HCEC 1CT (cell line): ENCODE results near the gene UCHL5.
"Not testable (repeated sequence)": the region's sequence is repeated elsewhere in the genome, so short reads cannot be mapped to it uniquely, and the experiment has no call there.

ENCODE experiments used
- DNase-seq: peaks from one replicate; pipeline ENCODE4 v3.0.0-alpha.2; 2017

UCHL5 gene

DNA sequence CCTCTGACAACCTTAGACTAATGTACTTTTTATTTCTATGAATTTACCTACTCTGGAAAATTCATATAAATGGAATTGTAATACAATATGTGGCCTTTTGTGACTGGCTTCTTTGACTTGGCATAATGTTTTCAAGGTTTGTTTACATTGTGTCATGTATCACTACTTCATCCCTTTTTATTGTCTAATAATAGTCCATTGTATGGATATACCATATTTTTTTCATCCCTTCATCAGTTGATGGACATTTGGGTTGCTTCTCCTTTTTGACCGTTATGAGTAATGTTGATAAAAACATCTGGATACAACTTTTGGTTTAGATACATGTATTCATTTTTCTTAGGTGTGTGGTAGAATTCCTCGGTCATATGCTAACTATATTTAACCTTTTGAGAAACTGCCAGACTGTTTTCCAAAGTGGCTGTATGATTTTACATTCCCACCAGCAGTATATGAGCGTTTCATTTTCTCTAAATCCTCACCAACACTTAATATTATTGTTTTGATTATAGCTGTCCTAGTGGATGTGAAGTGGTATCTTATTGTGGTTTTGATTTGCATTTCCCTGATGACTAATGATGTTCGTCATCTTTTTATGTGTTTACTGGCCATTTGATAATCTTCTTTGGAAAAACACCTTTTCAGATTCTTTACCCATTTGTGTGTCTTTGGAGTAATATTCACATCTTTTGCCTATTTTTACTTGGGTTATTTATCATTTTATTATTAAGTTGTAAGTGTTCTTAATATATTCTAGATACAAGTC is 3.7 kb upstream of the UCHL5 start:
- DNase-seq = peak; percentile 6

DNA sequence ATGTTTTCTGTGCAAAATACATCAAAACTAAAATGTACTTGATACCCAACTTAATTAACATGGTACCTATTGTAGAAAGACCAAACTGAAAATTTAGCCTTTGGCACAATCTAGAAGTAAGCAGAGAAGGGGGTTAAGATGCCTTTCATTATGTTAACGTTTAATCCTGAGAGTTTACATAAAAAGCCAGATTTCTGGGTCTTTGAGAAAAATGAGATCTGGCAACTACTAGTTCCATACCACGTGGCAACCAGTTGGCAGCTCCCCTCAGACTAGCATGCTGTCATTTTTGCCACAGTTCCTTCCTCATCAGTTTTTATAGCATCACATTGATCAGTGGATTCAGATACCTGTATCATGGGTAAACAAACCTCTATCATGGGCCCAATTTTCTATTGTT is 1.8 kb upstream of the UCHL5 start:
- DNase-seq = peak; percentile 20

DNA sequence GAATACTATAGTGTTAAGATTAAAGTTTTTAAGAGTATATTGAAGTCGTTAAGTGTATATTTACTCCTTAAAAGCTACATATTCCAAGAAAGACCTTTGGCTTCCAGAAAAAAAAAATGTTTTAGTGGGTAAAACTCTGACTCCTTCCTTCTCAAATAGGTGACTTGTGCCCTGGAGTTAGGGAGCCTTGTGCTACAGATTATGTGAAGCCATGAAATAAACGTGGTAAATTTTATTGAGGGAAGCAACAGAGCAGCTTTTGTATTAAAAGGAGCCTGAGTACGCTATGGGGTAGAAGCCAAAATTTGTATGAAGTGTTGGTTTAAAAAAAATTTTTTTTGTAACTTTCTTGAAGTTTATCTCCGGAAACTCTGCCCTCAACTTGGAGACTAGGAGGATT is 1.2 kb upstream of the UCHL5 start:
- peak; percentile 15 for DNase-seq

DNA sequence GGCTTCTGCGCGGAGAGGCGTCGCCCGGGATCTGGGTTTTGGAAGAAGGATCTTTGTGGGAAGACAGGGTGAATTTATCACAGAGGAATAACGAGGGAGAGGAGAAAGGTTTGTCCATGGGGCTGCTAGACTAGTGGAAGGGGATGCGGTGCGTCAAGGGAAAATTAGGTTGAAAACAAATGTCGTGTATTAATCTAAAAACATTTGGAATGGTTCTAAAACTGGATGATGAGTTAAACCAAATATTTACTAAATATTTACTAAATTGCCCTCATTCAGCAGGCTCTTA is 899 bp upstream of the UCHL5 start:
- no peak for DNase-seq

DNA sequence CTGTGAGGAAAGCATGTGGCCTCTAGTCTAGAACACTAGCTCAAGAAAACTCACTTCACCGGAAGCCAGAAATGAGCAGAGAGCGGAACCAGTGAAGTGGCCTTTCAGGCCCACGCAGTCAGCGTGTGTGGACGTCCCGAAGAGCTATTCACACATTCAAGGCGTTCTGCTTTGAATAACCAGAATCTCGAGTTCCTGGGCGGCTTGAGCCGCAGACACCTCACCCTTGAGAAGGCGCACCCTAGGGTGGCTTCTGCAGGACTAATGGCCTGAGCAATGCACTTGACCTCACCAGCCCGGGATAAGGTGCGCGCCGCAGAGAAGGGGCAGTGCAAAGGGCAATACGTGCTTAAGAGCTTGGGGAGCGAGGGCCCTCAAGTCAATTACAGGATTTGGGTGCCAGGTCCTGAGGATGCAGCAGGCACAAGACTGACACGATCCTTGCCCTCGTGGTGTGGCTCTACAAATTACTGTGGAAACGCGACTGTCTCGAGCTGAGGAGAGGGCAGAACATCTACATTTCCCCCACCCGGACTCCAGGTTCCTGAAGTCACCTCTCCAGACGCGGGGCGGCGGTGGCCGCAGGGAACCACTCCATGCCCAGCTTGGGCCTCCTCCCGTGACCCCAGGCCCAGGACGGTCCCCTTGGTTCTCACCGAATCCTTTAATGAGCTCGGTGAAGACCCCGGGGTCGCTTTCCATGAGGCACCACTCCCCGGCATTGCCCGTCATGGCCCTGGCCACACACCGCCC is 455 bp downstream of the UCHL5 start:
- peak; percentile 38 for DNase-seq

- no peak for DNase-seq
These were observed 4.9 kb downstream of the UCHL5 start for GRCh38 chr1:193054169-193054675.

DNA sequence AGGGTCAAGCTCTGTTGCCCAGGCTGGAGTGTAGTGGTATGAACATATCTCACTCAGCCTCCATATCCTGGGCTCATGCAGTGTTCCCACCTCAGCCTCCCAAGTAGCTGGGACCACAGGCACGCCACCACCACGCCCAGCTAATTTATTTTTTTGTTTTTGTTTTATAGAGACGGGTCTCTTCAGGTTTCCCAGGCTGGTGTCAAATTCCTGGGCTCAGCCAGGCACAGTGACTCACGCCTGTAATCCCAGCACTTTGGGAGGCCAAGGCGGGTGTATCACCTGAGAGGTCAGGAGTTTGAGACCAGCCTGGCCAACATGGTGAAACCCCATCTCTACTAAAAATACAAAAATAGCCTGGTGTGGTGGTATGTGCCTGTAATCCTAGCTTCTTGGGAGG is 10.2 kb downstream of the UCHL5 start:
- DNase-seq = not testable (repeated sequence)

DNA sequence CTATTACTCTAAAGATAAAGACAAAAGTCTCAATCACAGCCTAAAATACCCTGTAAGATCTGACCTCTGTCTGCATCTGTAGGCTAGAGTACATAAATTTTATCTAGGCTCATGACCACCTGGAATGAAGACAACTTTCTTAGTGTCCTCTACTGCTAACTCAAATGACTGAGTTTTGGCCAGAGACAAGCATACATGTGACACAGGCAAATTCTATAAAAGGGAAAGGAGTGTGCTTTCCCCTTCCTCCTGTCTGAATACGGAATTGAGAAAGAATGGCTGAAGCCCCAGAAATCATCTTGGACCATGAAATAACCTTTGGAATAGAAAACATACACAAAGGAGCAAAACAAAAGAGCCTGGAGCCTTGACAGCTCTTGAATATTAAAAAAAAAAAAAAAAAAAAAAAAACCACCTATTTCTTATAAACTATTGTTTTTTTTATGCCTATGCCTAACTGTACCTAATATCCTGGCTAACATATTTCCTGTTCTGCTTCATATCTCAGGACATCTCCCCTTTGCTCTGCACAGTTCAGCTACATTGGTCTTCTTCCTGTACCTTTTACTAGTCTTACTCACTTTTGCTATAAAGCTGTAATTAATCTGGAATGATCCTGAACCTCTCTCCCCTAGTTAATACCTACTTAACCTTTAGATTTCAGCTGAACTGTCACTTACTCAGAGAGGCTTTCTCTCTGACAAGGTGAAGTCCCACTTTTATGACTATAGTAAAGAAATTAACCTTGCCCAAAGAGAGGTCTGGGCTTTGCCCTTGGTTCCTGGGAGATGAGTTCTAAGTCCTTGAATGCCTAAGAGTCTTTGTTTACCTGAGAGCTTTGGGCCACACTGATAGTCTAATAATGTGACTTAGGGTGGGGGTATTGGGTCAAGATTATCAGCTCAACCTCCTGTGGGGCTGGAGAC is 16.1 kb downstream of the UCHL5 start:
- no peak for DNase-seq

DNA sequence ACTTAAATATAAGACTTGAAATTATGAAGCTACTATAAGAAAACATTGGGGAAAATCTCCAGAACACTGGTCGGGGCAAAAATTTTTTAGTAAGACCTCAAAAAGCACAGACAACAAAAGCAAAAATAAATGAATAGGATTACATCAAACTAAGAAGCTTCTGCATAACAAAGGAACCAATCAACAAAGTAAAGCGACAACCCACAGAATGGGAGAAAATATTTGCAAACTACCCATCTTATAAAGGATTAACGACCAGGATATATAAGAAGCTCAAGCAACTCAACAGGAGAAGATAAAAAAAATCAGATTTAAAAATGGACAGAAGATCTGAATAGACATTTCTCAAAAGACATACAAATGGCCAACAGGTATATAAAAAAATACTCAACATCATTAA is 19.1 kb downstream of the UCHL5 start:
- no peak for DNase-seq

GRCh38 chr1:193036337-193037047 is 22.7 kb downstream of the UCHL5 start:
- no peak for DNase-seq

DNA sequence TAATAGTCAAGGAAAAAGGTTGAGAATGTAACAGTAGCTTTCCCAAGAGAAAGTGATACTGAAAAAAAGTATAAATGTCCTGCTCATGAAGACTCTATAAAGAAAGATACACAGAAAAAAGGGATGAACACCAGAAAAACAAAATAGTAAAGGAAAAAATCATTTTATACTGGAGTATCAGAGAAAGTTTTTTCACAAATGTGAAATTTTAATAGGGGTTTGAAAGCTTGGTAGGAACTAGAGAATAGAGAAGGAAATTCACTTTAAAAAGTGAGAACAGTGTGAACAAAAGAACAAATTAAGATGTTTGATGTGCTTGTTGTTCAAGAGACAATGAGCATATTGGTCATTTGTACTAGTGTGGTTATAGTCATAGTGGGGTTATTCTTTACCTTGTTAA is 25.6 kb downstream of the UCHL5 start:
- DNase-seq = no peak

GRCh38 chr1:193032643-193033427 is 26.3 kb downstream of the UCHL5 start:
- not testable (repeated sequence) for DNase-seq

DNA sequence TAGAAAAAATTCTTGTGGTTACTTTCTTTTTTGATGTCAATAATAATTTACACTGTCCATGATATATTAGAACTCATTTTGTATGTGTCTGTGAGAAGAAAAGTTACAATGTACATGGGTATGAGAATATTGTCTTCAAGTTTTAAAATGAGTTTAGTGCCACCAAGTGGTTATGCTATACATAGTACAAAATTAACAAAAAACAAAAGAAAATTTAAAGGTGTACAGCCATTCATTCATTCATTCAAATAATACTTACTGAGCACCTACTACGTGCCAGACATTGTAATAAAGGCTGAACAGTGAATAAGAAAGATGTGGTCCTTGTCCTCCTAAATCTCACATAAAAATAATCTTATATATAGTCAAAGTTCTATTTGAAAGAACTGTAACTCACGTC is 27.7 kb downstream of the UCHL5 start:
- DNase-seq = peak; percentile 37

- no peak for DNase-seq
These were observed 28.9 kb downstream of the UCHL5 start for GRCh38 chr1:193030280-193030679.

GRCh38 chr1:193025218-193025617 is 33.9 kb downstream of the UCHL5 start:
- no peak for DNase-seq

DNA sequence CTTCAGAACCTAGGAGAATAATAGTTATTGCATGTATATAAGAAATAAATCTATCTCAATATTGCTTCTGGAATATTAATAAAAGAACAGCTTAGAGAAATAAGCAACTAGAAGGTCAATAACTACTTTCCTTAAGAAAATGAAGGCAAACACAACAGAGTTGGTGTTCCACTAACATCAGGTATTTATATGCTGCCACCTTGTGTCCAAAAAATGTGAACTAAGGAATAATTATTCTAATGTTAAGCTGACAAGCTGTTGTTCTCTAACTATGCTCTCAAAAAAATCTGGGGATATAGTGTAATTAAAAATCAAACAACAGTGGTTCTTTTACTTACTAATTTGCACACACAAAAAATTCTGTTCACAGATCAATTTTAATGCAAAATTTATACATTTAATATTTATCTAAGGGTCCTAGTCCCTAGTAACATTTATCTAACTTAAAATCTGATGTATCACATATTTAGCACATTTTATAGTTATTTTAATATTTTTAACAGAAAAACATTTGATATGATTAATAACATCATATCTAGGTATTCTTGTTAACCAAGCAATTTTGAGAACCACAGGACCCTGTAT is 39.6 kb downstream of the UCHL5 start:
- peak; percentile 53 for DNase-seq

DNA sequence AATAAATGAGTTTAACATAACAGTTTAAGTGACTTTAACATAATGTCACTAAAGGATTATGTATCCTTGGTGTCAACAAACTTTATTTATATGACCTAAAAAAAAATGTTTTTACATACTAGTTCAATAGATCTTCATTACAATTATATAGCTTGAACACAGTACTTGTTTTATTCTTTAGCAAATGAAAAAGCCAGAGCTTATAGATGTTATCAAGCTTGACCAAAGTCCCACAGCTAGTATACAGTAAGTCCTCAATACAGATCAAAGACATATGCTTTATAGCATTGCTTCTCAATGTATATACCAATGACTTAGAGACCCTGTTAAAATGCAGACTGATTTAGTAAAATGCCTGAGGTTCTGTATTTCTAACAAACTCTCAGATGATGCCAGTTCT is 42.4 kb downstream of the UCHL5 start:
- no peak for DNase-seq

- peak; percentile 37 for DNase-seq
These were observed 44.8 kb downstream of the UCHL5 start for GRCh38 chr1:193014400-193014799.

DNA sequence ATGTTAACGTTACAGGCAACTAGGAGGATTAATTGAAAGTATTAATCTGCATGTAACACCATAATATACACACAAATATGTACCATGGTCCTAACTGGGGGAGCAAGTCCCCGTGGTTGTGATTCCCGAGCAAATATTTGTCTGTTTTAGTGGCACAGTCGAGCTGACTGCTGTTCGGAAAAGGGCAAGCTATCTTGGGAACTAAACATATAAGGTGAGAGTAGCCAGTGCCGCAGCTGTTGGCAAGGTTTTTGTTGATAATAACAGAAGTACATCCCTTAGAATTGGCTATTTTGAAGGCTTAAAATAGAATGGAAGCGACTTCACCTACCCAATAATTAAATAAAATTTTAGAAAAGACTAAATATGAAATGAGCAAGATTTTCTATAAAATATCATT is 45.5 kb downstream of the UCHL5 start:
- no peak for DNase-seq

DNA sequence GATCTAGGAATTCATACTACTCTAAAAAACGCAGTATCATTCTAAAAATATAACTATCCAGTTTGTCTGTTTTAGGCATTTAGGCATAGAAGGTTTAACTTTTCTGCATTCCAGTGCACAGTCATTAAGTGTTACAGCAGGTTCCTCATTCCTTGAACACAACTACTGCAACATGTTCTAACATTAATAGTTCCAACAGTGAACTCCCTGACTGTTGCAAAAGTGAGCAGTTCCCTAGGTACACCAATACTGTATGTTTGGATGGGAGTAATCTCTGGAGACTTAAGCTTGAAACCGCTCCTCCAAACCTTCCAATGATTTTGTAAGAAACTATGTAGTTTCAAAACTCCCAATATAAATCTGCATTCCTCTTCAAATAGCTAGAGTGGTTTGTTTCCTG is 46.2 kb downstream of the UCHL5 start:
- DNase-seq = peak; percentile 30

DNA sequence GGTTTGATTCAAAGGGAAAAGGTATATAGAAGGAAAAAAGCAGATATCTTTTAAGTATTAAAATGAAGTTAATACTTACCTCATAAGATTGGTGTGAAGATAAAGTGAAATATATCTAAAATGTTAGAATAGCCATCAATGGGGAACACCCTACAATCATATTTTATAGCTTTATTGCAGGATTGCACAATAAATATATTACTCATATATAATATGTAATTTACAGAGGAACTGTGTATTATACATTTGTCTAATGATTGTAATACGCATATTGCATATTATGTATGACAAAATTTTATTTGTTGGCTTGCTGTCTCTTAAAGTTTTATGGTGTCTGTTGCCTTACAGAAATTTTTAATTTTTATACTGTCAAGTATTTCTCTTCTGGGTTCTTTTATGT is 47.8 kb downstream of the UCHL5 start:
- no peak for DNase-seq

DNA sequence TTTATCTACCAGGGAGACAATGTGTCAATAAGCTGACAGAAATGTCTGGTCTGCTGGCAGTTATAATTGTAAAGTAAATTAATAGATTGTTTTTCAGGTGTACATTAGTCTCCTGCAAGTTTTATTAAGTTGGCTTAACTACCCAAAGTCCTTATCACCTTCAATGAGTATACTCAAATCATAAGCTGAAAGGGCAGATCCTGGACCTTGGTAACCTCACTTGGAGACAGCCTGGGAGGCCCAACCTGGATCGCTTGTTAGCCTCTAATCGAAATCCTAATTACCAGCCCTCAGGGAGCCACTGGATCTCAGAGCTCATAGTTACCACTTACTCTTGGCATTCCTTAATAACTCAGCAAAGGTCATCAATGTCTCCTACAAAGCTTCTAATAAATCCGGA is 49.7 kb downstream of the UCHL5 start:
- no peak for DNase-seq
